Activated CD8-positive, alpha-beta memory T cell treated with anti-CD3 and anti-CD28 coated beads for 36 hours (primary cell): Measurements from ENCODE around the gene MAPK8IP2. TPM values are rescaled to one million over a fixed set of nuclear protein-coding genes. Genes with fewer than 3 reads are reported as not detected.
"Not testable (repeated sequence)": the region's sequence is repeated elsewhere in the genome, so short reads cannot be mapped to it uniquely, and the experiment has no call there.

ENCODE experiments used
- CTCF ChIA-PET: fragments of 350-600 bp; sonication (Branson Sonifier 250); formaldehyde crosslinking; loops from one replicate; lab custom pipeline; 2021; ENCODE audit warnings: antibody characterized with exemption; lab: Charles Lee
- POLR2A ChIA-PET: fragments of 350-600 bp; sonication (Branson Sonifier 250); formaldehyde crosslinking; loops from one replicate; lab custom pipeline; 2021; ENCODE audit warnings: antibody characterized with exemption; lab: Charles Lee
- total RNA-seq, 2 experiments: library from RNA; stranded (reverse); gene quantifications; one replicate each; pipeline ENCODE4 v1.2.3, GENCODE V29; 2021

MAPK8IP2 gene
- total RNA-seq, 2 experiments from 2014 or later = 0.08 to 0.11 TPM

- ChIA-PET POLR2A (no interaction called here), CTCF (interaction anchor here (1.0 kb wide), 1 partner anchor 79 kb away, joined by 3 read pairs; no protein-coding TSS in a partner anchor)
These were observed 5.8 kb downstream of the MAPK8IP2 start for GRCh38 chr22:50606165-50606945.

- POLR2A ChIA-PET = no interaction called here
These were observed 6.5 kb downstream of the MAPK8IP2 start for GRCh38 chr22:50606946-50607658.

GRCh38 chr22:50607659-50608020 lies 7.0 kb downstream of the MAPK8IP2 start:
- POLR2A ChIA-PET = no interaction called here
- CTCF ChIA-PET = no interaction called here

More at GRCh38 chr22:50606946-50607658, 6.5 kb downstream of the MAPK8IP2 start:
- CTCF ChIA-PET = interaction anchor here (1.0 kb wide), 1 partner anchor 79 kb away, joined by 3 read pairs; no protein-coding TSS in a partner anchor

GRCh38 chr22:50608058-50608840 lies 7.7 kb downstream of the MAPK8IP2 start:
- POLR2A ChIA-PET = not testable (repeated sequence)

GRCh38 chr22:50608996-50609395 lies 8.4 kb downstream of the MAPK8IP2 start:
- ChIA-PET CTCF (no interaction called here), POLR2A (no interaction called here)

More at GRCh38 chr22:50608058-50608840, 7.7 kb downstream of the MAPK8IP2 start:
- CTCF ChIA-PET = not testable (repeated sequence)

GRCh38 chr22:50609599-50609998 lies 9.0 kb downstream of the MAPK8IP2 start:
- CTCF ChIA-PET = no interaction called here
- POLR2A ChIA-PET = no interaction called here

- ChIA-PET POLR2A (no interaction called here), CTCF (no interaction called here)
These were observed 9.5 kb downstream of the MAPK8IP2 start for GRCh38 chr22:50610041-50610451.

- CTCF ChIA-PET = no interaction called here
- POLR2A ChIA-PET = interaction anchor here (0.6 kb wide), 1 partner anchor 264 kb away, joined by 7 read pairs; no protein-coding TSS in a partner anchor
These were observed 10.0 kb downstream of the MAPK8IP2 start for GRCh38 chr22:50610581-50610980.

GRCh38 chr22:50611341-50612060 lies 10.9 kb downstream of the MAPK8IP2 start:
- ChIA-PET CTCF (no interaction called here), POLR2A (no interaction called here)

GRCh38 chr22:50612168-50612527 lies 11.6 kb downstream of the MAPK8IP2 start:
- ChIA-PET POLR2A (interaction anchor here (0.6 kb wide), 1 partner anchor 19 kb away, joined by 8 read pairs; no protein-coding TSS in a partner anchor), CTCF (no interaction called here)

GRCh38 chr22:50612528-50613221 lies 12.1 kb downstream of the MAPK8IP2 start:
- POLR2A ChIA-PET = interaction anchor here (0.6 kb wide), 1 partner anchor 19 kb away, joined by 8 read pairs; no protein-coding TSS in a partner anchor

GRCh38 chr22:50613291-50613981 lies 12.8 kb downstream of the MAPK8IP2 start:
- POLR2A ChIA-PET = no interaction called here
- CTCF ChIA-PET = no interaction called here

More at GRCh38 chr22:50612528-50613221, 12.1 kb downstream of the MAPK8IP2 start:
- CTCF ChIA-PET = no interaction called here

GRCh38 chr22:50614296-50614695 lies 13.7 kb downstream of the MAPK8IP2 start:
- CTCF ChIA-PET = interaction anchor here (0.6 kb wide), 1 partner anchor 140 kb away, joined by 4 read pairs; no protein-coding TSS in a partner anchor
- POLR2A ChIA-PET = not testable (repeated sequence)

GRCh38 chr22:50620593-50621355 lies 20.2 kb downstream of the MAPK8IP2 start:
- ChIA-PET CTCF (interaction anchor here (0.7 to 3.0 kb wide), 26 partner anchors 19 to 358 kb away, joined by 3 to 47 read pairs (median 4); partner anchors contain the start of genes CHKB, CPT1B, KLHDC7B and LMF2), POLR2A (interaction anchor here (0.7 to 3.0 kb wide), 10 partner anchors 38 to 430 kb away, joined by 3 to 35 read pairs (median 4); partner anchors contain the start of genes CHKB, LMF2, NCAPH2 and SCO2)

GRCh38 chr22:50621356-50621880 lies 20.8 kb downstream of the MAPK8IP2 start:
- ChIA-PET CTCF (interaction anchor here (0.8 to 3.0 kb wide), 17 partner anchors 39 to 279 kb away, joined by 3 to 47 read pairs (median 5); partner anchors contain the start of genes CHKB, KLHDC7B, LMF2 and NCAPH2), POLR2A (interaction anchor here (0.6 to 3.0 kb wide), 9 partner anchors 38 to 430 kb away, joined by 3 to 35 read pairs (median 5); partner anchors contain the start of genes CHKB, LMF2, NCAPH2 and SCO2)
